GM18526 (cell line): Measurements from ENCODE around the gene ENAM.

Experiments
- POLR2A ChIP-seq: IDR thresholded peaks from 3 replicates; pipeline ENCODE4 v1.6.1; 2011; ENCODE audit not compliant: insufficient read length; ENCODE audit errors: extremely low read depth

ENAM gene

GRCh38 chr4:70614184-70614555, 14.4 kb upstream of the ENAM start:
- no peak for TF ChIP-seq POLR2A

- TF ChIP-seq POLR2A = no peak
These were observed 9.3 kb upstream of the ENAM start for GRCh38 chr4:70619288-70619687.

GRCh38 chr4:70619778-70620177, 8.8 kb upstream of the ENAM start:
- TF ChIP-seq POLR2A = no peak

GRCh38 chr4:70623323-70623722, 5.2 kb upstream of the ENAM start:
- no peak for TF ChIP-seq POLR2A

GRCh38 chr4:70624226-70624793, 4.2 kb upstream of the ENAM start:
- TF ChIP-seq POLR2A = no peak

GRCh38 chr4:70627620-70628019, 924 bp upstream of the ENAM start:
- TF ChIP-seq POLR2A = no peak

GRCh38 chr4:70629469-70630090, 1.0 kb downstream of the ENAM start:
- no peak for TF ChIP-seq POLR2A

GRCh38 chr4:70630162-70630561, 1.6 kb downstream of the ENAM start:
- no peak for TF ChIP-seq POLR2A

- TF ChIP-seq POLR2A = no peak
These were observed 3.5 kb downstream of the ENAM start for GRCh38 chr4:70632028-70632427.

- no peak for TF ChIP-seq POLR2A
These were observed 5.9 kb downstream of the ENAM start for GRCh38 chr4:70634482-70634881.

GRCh38 chr4:70637239-70637913, 8.8 kb downstream of the ENAM start:
- no peak for TF ChIP-seq POLR2A

GRCh38 chr4:70640192-70640591, 11.6 kb downstream of the ENAM start:
- TF ChIP-seq POLR2A = no peak

- TF ChIP-seq POLR2A = no peak
These were observed 23.4 kb downstream of the ENAM start for GRCh38 chr4:70651864-70652506.

GRCh38 chr4:70654605-70655011, 26.1 kb downstream of the ENAM start:
- TF ChIP-seq POLR2A = no peak

GRCh38 chr4:70657326-70657725, 28.8 kb downstream of the ENAM start:
- TF ChIP-seq POLR2A = no peak

GRCh38 chr4:70658418-70658817, 29.9 kb downstream of the ENAM start:
- no peak for TF ChIP-seq POLR2A

- TF ChIP-seq POLR2A = no peak
These were observed 31.6 kb downstream of the ENAM start for GRCh38 chr4:70660106-70660505.

- no peak for TF ChIP-seq POLR2A
These were observed 37.8 kb downstream of the ENAM start, which contains the start of gene JCHAIN for GRCh38 chr4:70666369-70666768. Gene JCHAIN (minus strand): TSS chr4:70666508. CDS start chr4:70666490, 18 bp downstream.
